Measurements from ENCODE around the gene IFNA7. TPM values are rescaled to one million over a fixed set of nuclear protein-coding genes. Genes with fewer than 3 reads are reported as not detected.
"Not testable (repeated sequence)": the region's sequence is repeated elsewhere in the genome, so short reads cannot be mapped to it uniquely, and the experiment has no call there.

The IFNA7 gene
- polyA plus RNA-seq (2013, experiment 1 of 2; ENCODE audit: insufficient read length): not detected
- polyA plus RNA-seq (2013, experiment 2 of 2; ENCODE audit: insufficient read length): not detected

DNA sequence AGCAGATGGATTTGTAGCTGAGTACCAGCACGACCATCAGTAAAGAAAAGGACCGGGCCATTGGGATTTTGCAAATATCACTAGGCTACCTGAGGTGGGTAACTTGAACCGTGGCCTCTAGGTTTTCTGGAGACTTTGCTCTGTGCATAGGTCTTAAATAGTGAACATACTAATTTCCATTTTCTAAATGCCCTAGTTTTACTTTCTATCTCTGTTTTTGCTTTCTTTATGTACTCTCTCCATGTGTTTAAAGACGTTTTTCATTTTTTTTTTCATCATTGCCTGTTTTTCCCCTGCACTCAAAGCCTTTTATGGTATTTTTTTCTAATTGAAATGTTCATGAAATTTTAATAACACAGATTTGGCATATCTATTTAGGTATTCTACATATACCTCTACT, at the start of gene IFNA7:
Gene IFNA7 (minus strand): TSS at position 101 of the 400 bp plus-strand sequence. CDS start 40 bp downstream, at position 61.
- not testable (repeated sequence) for DNase-seq

DNA sequence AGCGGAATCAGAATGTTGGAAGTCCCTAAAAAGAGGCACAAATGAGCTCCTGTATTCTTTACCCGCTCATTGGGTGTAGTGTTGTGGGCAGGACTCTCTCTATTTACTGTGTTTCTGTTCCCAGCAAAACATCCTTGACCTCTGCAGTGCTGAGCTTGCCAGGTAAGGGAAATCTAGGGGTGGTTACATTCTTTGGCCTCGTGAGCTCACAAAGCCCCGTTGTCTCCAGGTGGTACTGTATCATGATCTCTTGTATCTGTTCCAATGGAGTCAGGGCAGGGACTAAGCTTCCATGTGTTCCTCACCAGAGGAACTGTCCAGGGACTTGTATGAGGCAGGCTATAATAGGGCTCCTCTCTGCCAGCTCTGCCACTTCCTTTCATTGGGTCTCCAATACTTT, 49.6 kb upstream of the IFNA7 start:
- no peak for DNase-seq

DNA sequence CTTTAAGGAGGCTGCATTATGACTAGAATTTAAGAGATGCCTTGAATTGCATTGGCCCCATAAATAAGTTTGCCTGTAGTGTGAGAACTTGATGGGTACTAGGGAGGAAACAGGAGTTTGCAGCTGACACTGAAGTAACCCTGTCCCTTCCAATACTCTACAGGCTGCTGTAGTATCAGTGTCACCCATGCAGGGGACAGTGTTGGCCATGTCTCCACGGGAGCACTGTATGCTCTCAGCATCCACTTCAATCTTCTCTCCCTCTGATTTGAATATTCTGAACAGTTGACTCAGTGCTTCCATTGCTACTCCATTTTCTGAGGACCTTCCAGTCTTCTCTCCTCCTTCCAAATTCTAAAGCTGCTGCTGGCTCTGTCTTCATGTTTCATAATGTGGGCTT, 49.2 kb upstream of the IFNA7 start:
- no peak for DNase-seq

DNA sequence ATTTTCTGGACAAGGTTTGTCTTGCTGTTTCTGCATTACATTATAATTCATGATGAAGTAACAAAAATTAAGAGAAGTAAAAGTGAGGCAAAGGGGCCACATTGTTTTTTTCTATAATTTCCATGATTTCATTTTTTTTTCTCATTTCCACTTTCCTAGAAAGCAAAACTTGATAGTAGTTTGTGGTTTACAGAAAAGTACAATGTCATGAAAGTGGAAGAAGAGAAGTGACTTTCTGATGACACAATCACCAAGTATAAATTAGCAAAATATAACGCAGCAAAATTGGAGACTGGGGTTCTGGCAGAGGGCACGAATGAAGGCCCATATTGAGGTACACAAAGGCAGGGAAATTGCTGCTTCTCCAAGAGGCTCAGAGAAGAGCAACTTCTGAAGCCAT, 42.8 kb upstream of the IFNA7 start:
- DNase-seq: no peak

DNA sequence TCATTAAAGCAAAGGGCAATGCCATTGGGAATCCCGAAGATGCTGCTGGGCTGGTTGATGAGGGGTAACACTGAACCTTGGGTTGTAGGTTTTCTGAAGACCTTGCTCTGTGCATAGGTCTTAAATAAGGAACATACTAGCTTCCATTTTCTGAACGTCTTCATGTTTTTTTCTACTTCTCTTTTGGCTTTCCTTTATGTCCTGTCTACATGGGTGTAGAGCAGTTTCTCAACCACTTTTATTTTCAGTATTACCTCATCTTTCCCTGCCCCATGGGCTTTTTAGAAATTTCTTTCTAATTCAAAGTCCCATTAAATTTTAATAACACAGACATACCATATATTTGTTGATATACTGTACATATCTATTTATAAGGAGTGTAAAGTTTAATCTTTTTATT, 37.9 kb upstream of the IFNA7 start, which contains the start of gene IFNA14:
Gene IFNA14 (minus strand): TSS at position 95 of the 400 bp plus-strand sequence. CDS start 70 bp downstream, at position 25.
- DNase-seq: no peak

DNA sequence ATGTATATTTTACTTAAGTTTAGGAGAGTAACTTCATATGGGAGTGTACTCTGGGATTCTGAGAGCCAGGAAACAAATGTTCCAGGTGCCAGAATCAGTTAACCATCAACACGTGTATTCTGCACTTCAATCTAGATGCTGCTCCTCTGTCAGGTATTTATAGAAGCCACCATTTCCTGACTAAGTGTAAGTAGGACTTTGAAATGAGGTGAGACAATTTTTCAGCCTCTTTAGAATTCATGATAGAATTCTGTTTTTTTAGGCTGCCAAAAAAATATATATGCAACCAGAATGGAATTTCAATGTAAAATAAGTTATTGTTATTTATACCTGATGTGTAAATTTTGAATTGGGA, 34.3 kb upstream of the IFNA7 start:
- DNase-seq: not testable (repeated sequence)

GRCh38 chr9:21235468-21236359, 33.7 kb upstream of the IFNA7 start:
- peak; percentile 30 for DNase-seq

DNA sequence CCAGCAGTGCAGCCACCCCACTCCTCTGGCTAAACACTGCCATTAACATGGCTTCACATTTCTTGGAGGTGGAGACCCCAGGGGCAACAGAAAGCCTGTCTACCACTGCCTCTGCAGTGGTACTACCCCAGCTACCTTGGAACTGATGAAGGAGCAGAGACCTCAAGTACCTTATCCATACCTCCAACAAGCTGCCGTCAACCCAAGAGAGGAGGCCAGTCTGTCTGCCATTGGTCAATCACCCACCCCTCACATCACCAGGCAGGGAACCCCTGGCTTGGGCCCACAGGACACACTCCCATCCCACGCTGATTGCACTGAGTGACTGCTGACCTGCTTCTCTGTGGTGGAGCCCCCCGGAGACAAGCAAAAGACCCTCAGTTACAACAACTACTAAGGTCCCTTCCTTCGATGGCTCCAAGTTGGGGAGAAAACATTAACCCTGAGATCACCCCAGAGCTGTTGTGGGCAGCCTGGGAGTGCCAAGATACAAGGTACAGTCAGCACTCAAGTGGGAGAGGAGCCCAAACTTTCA, 32.2 kb upstream of the IFNA7 start:
- DNase-seq: no peak

DNA sequence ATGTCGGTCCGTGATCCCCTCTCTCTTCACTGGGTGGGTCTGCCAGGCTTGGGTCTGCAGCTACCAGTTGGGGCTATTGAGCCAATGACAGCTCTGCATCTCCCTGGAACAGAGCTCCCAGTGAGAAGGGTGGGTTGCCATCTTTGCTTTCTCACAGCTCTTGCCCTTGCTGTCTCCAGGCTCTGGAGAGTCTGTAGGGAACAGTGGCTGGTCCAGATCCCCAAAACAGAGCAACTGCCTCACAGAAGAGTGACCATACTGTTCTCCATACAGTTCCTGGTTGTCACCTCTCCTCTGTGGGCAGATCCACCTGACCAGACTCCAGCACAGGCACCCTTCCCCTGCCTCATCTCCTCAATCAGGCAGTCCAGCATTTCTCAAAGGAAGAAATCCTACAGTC, 31.3 kb upstream of the IFNA7 start:
- no peak for DNase-seq

DNA sequence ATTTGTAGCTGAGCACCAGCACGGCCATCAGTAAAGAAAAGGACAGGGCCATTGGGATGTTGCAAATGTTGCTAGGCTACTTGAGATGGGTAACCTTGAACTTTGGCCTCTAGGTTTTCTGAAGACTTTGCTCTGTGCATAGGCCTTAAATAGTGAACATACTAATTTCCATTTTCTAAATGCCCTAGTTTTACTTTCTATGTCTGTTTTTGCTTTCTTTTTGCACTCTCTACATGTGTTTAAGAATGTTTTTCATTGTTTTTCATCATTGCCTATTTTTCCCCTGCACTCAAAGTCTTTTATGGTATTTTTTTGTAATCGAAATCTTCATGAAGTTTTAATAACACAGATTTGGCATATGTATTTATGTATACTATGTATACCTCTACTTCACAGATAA, 26.1 kb upstream of the IFNA7 start, which contains the start of gene IFNA17:
Gene IFNA17 (minus strand): TSS at position 101 of the 400 bp plus-strand sequence. CDS start 49 bp downstream, at position 52.
- no peak for DNase-seq

DNA sequence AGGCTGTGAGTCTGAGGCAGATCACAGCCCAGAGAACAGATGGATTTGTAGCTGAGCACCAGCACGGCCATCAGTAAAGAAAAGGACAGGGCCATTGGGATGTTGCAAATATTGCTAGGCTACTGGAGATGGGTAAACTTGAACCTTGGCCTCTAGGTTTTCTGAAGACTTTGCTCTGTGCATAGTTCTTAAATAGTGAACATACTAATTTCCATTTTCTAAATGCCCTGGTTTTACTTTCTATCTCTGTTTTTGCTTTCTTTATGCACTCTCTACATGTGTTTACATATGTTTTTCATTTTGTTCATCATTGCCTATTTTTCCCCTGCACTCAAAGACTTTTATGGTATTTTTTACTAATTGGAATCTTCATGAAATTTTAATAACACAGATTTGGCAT, 15.2 kb upstream of the IFNA7 start, which contains the start of gene IFNA16:
Gene IFNA16 (minus strand): TSS at position 101 of the 400 bp plus-strand sequence. CDS start 6 bp downstream, at position 95.
- DNase-seq: not testable (repeated sequence)

- not testable (repeated sequence) for DNase-seq
Measured at GRCh38 chr9:21213411-21214326, 11.7 kb upstream of the IFNA7 start.

GRCh38 chr9:21212160-21212559, 10.2 kb upstream of the IFNA7 start:
- not testable (repeated sequence) for DNase-seq

- DNase-seq: not testable (repeated sequence)
Measured at GRCh38 chr9:21210782-21211181, 8.8 kb upstream of the IFNA7 start.

DNA sequence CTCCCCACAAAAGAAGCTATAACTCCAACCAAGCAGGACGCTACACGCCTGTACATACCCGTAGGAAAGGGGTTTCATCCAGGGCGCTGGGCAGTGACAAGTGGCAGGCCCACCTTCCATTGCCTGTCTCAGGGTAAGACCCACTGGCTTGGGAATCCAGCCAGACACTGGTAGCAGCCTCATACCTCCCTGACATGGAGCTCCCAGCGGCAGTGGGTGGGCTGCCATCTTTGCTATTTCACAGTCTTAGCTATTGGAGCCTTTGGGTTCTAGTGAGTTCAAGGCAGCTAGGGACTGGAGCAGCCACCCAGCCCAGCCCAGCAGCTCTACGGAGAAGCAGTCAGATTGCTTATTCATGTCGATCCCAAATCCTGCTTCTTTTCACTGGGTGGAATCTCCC, 8.3 kb upstream of the IFNA7 start:
- DNase-seq: no peak

- not testable (repeated sequence) for DNase-seq
Measured at GRCh38 chr9:21207043-21207442, 5.0 kb upstream of the IFNA7 start, which contains the start of gene IFNA10. TSS of gene IFNA10 (minus strand) at chr9:21207143. CDS start at chr9:21207097, 46 bp downstream.

GRCh38 chr9:21205204-21205603, 3.2 kb upstream of the IFNA7 start:
- DNase-seq: no peak

DNA sequence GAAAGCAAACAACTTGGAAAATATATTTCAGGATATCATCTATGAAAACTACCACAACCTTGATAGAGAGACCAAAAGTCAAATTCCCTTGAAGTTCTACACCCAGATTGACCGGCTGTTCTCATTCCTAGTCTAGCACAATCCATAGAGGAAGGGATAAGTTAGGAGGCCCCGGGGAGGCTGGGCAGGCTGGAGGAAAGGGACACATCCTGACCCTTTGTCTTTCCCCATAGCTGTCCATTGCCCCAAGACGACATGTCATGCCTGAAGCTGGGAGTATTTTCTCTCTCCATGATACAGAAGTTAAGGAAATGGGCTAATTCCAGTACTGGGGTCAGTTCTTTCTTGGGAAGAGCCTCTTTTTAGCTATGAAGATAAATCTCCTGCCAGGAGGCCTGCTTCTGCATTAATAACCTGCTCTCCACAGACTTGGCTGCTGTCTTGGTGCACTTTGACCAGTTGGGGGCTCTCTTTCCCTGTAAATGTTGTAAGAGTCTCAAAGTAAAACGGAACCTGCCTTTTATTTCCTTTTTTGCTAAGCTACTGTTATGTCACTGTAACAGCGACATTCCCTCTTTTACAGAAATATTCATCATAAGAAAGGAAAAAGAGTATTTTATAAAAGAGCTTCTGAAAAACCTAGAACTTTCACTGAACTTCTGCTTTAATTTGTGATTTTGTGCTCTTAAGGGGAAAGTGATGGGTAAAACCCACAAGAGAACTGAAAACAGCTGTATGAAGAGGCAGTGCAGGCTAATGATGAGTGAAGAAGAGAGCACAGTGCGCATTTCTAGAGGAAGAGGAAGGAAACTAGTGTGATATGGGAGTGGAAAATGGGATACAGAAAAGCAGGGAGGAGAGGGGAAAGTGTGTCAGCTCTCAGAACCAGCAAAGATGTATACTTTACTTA, 6.9 kb downstream of the IFNA7 start:
- peak; percentile 4 for DNase-seq

- DNase-seq: not testable (repeated sequence)
Measured at GRCh38 chr9:21187487-21187886, 14.5 kb downstream of the IFNA7 start, which contains the start of gene IFNA4. TSS of gene IFNA4 (minus strand) at chr9:21187587. CDS start at chr9:21187531, 56 bp downstream.

GRCh38 chr9:21182810-21183736, 18.9 kb downstream of the IFNA7 start:
- DNase-seq: peak; percentile 2
